ENCODE results near the gene ARPIN.

The ARPIN gene

DNA sequence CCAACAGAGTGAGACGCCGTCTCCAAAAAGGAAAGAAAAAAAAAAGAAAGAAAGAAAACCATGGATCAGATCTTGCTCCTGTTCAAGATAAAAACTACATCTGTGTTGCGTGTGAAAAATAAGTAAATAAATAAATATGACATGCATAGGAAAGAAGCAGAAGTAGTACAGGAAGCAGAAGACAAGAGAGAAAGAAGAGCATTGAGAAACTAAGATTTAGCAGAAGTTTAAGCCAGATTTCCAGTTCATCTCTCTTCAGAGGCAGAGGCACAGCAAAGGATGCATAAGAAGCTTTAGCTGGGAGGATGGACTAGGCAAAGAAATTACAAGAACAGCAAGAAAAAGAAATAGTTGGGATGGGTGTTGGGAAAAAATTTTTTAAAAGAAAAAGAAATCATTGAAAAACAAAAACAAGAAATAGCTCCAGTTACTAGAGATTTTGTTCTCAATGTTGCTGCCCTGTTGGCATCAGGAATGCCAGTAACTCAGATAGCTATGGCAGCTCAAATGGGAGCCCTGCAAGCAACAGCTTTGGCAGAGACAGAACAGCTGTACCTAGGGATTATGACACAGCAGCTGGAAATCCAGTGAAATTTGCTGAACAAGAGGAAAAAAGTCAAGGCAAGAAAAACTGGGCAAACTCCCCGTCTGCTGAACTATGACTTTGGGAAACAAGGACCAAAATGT lies 36.2 kb downstream of the ARPIN start:
- TF ChIP-seq CREB1 (IDR thresholded peaks at IDR 0.05; ENCODE audit: low read depth) (no peak), RAD21 (IDR thresholded peaks at IDR 0.05; ENCODE audit: low read depth) (no peak), ZBTB7A (IDR thresholded peaks at IDR 0.05; ENCODE audit: low read depth) (no peak), NFIC (IDR thresholded peaks at IDR 0.05) (no peak), TEAD4 (IDR thresholded peaks at IDR 0.05) (no peak), TCF12 (IDR thresholded peaks at IDR 0.05; ENCODE audit: low read depth) (no peak), EGR1 (IDR thresholded peaks at IDR 0.05) (no peak), YY1 (IDR thresholded peaks at IDR 0.05; ENCODE audit: low read depth) (no peak), FOXM1 (IDR thresholded peaks at IDR 0.05; ENCODE audit: borderline replicate concordance, low read depth) (no peak), EP300 (IDR thresholded peaks at IDR 0.05; ENCODE audit: borderline replicate concordance) (no peak), TAF1 (IDR thresholded peaks at IDR 0.05; ENCODE audit: low read depth) (no peak), CEBPB (IDR thresholded peaks at IDR 0.05) (no peak)
- TF ChIP-seq, protein P1, sequence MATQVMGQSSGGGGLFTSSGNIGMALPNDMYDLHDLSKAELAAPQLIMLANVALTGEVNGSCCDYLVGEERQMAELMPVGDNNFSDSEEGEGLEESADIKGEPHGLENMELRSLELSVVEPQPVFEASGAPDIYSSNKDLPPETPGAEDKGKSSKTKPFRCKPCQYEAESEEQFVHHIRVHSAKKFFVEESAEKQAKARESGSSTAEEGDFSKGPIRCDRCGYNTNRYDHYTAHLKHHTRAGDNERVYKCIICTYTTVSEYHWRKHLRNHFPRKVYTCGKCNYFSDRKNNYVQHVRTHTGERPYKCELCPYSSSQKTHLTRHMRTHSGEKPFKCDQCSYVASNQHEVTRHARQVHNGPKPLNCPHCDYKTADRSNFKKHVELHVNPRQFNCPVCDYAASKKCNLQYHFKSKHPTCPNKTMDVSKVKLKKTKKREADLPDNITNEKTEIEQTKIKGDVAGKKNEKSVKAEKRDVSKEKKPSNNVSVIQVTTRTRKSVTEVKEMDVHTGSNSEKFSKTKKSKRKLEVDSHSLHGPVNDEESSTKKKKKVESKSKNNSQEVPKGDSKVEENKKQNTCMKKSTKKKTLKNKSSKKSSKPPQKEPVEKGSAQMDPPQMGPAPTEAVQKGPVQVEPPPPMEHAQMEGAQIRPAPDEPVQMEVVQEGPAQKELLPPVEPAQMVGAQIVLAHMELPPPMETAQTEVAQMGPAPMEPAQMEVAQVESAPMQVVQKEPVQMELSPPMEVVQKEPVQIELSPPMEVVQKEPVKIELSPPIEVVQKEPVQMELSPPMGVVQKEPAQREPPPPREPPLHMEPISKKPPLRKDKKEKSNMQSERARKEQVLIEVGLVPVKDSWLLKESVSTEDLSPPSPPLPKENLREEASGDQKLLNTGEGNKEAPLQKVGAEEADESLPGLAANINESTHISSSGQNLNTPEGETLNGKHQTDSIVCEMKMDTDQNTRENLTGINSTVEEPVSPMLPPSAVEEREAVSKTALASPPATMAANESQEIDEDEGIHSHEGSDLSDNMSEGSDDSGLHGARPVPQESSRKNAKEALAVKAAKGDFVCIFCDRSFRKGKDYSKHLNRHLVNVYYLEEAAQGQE (IDR thresholded peaks at IDR 0.05; ENCODE audit: low read depth), result no peak
- TF ChIP-seq, protein P2, sequence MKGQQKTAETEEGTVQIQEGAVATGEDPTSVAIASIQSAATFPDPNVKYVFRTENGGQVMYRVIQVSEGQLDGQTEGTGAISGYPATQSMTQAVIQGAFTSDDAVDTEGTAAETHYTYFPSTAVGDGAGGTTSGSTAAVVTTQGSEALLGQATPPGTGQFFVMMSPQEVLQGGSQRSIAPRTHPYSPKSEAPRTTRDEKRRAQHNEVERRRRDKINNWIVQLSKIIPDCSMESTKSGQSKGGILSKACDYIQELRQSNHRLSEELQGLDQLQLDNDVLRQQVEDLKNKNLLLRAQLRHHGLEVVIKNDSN (IDR thresholded peaks at IDR 0.05), result no peak
- TF ChIP-seq, protein P3, sequence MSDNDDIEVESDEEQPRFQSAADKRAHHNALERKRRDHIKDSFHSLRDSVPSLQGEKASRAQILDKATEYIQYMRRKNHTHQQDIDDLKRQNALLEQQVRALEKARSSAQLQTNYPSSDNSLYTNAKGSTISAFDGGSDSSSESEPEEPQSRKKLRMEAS (IDR thresholded peaks at IDR 0.05), result no peak

DNA sequence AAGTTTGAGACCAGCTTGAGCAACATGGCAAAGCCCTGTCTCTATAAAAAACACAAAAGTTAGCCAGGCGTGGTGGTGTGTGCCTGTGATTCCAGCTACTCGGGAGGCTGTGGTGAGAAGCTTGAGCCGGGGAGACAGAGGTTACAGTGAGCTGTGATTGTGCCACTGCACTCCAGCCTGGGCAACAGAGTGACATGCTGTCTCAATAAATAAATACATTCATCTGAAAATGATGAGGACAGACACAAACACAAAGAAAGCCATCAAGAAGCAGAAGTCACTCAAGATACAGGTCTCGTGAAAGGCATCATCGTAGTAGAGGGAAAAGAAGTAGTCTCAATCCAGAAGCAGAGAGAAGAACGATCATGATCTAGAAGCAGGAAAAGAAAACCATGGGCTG lies 37.0 kb downstream of the ARPIN start:
- TF ChIP-seq, protein P3 (IDR thresholded peaks at IDR 0.05), result no peak

- TF ChIP-seq CREB1 (IDR thresholded peaks at IDR 0.05; ENCODE audit: low read depth) (no peak), RAD21 (IDR thresholded peaks at IDR 0.05; ENCODE audit: low read depth) (peak; percentile 81)
- TF ChIP-seq, protein P2 (IDR thresholded peaks at IDR 0.05), result 0 out of 2 replicates have a peak, but pooled peaks have one; percentile 29
- TF ChIP-seq, protein P3 (IDR thresholded peaks at IDR 0.05), result peak; percentile 60; the same call in 1 of the 2 replicates
Measured at GRCh38 chr15:89874926-89875564, 37.7 kb downstream of the ARPIN start.

GRCh38 chr15:89870688-89871288 lies 42.0 kb downstream of the ARPIN start:
- TF ChIP-seq TCF12 (IDR thresholded peaks at IDR 0.05; ENCODE audit: low read depth) (no peak), CREB1 (IDR thresholded peaks at IDR 0.05; ENCODE audit: low read depth) (no peak), RAD21 (IDR thresholded peaks at IDR 0.05; ENCODE audit: low read depth) (no peak), TAF1 (IDR thresholded peaks at IDR 0.05; ENCODE audit: low read depth) (no peak), NFIC (IDR thresholded peaks at IDR 0.05) (no peak), EGR1 (IDR thresholded peaks at IDR 0.05) (no peak), ZBTB7A (IDR thresholded peaks at IDR 0.05; ENCODE audit: low read depth) (no peak), FOXM1 (IDR thresholded peaks at IDR 0.05; ENCODE audit: borderline replicate concordance, low read depth) (no peak), EP300 (IDR thresholded peaks at IDR 0.05; ENCODE audit: borderline replicate concordance) (no peak), TEAD4 (IDR thresholded peaks at IDR 0.05) (no peak), YY1 (IDR thresholded peaks at IDR 0.05; ENCODE audit: low read depth) (no peak), CEBPB (IDR thresholded peaks at IDR 0.05) (no peak)
- TF ChIP-seq, protein P2 (IDR thresholded peaks at IDR 0.05), result no peak
- TF ChIP-seq, protein P3 (IDR thresholded peaks at IDR 0.05), result no peak
- TF ChIP-seq, protein P1 (IDR thresholded peaks at IDR 0.05; ENCODE audit: low read depth), result no peak

DNA sequence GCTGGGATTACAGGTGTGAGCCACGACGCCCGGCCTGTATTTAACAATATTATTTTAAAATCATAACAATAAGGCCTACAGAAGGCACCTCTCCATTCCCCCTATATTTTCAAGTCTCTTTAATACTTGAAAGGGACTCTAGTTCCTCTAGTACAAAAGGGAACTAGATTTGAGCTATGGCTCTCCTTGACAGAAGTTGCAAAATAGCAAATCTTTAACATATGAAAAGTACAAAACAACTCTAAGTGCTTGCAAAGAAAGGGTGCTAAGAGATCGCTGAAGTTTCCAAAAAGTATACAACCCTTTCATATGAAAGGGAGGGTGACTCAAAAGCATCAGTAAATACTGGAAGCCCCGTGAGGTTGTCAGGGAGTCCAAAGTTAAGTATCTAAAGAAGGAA lies 42.7 kb downstream of the ARPIN start:
- TF ChIP-seq EP300 (IDR thresholded peaks at IDR 0.05; ENCODE audit: borderline replicate concordance) (no peak), YY1 (IDR thresholded peaks at IDR 0.05; ENCODE audit: low read depth) (no peak), ZBTB7A (IDR thresholded peaks at IDR 0.05; ENCODE audit: low read depth) (no peak), TCF12 (IDR thresholded peaks at IDR 0.05; ENCODE audit: low read depth) (no peak), NFIC (IDR thresholded peaks at IDR 0.05) (no peak), EGR1 (IDR thresholded peaks at IDR 0.05) (no peak), TEAD4 (IDR thresholded peaks at IDR 0.05) (no peak), FOXM1 (IDR thresholded peaks at IDR 0.05; ENCODE audit: borderline replicate concordance, low read depth) (no peak), CREB1 (IDR thresholded peaks at IDR 0.05; ENCODE audit: low read depth) (no peak), CEBPB (IDR thresholded peaks at IDR 0.05) (no peak)
- TF ChIP-seq, protein P3 (IDR thresholded peaks at IDR 0.05), result no peak
